GM19468 (cell line): Measurements from ENCODE around the gene FXYD1.
"Not testable (repeated sequence)": the region's sequence is repeated elsewhere in the genome, so short reads cannot be mapped to it uniquely, and the experiment has no call there.

Experiments
- ATAC-seq: cut with Tn5 transposase; IDR thresholded peaks from one replicate; pipeline ENCODE4 v1.9.1; 2021; ENCODE audit warnings: mild to moderate bottlenecking, moderate library complexity, moderate number of reproducible peaks; ENCODE audit not compliant: unreplicated experiment; ENCODE audit errors: extremely low read depth

Gene FXYD1

GRCh38 chr19:35140962-35141836 lies 2.6 kb downstream of the FXYD1 start:
- ATAC-seq = no peak

GRCh38 chr19:35141837-35142605 lies 3.4 kb downstream of the FXYD1 start:
- ATAC-seq = no peak

- ATAC-seq = no peak
These were observed 4.1 kb downstream of the FXYD1 start for GRCh38 chr19:35142606-35143230.

- ATAC-seq = no peak
These were observed 4.6 kb downstream of the FXYD1 start, which contains the start of gene FXYD7 for GRCh38 chr19:35143231-35143715. TSS of gene FXYD7 (plus strand) at chr19:35143255. CDS start at chr19:35143334, 79 bp downstream.

GRCh38 chr19:35143818-35144217 lies 5.2 kb downstream of the FXYD1 start:
- no peak for ATAC-seq

GRCh38 chr19:35144259-35144599 lies 5.6 kb downstream of the FXYD1 start:
- ATAC-seq = no peak

- ATAC-seq = no peak
These were observed 6.2 kb downstream of the FXYD1 start for GRCh38 chr19:35144600-35145436.

GRCh38 chr19:35146746-35147459 lies 8.3 kb downstream of the FXYD1 start:
- ATAC-seq = no peak

GRCh38 chr19:35149463-35149862 lies 10.8 kb downstream of the FXYD1 start:
- ATAC-seq = no peak

GRCh38 chr19:35150445-35150844 lies 11.8 kb downstream of the FXYD1 start:
- no peak for ATAC-seq

- ATAC-seq = no peak
These were observed 12.8 kb downstream of the FXYD1 start for GRCh38 chr19:35151273-35152065.

GRCh38 chr19:35153129-35153522 lies 14.5 kb downstream of the FXYD1 start:
- ATAC-seq = not testable (repeated sequence)

- no peak for ATAC-seq
These were observed 15.3 kb downstream of the FXYD1 start for GRCh38 chr19:35153701-35154524.

GRCh38 chr19:35154525-35155406 lies 16.1 kb downstream of the FXYD1 start, which contains the start of gene FXYD5:
TSS of gene FXYD5 (plus strand) at chr19:35154735. CDS start at chr19:35155551, 816 bp downstream.
- no peak for ATAC-seq

- no peak for ATAC-seq
These were observed 16.8 kb downstream of the FXYD1 start for GRCh38 chr19:35155441-35155840.

- no peak for ATAC-seq
These were observed 17.5 kb downstream of the FXYD1 start for GRCh38 chr19:35155981-35156672.
